Activated naive CD8-positive, alpha-beta T cell treated with anti-CD3 and anti-CD28 coated beads, Interleukin-2, amount 50 U/mL, for 24 hours (primary cell): ENCODE results near the gene MEGF9.
A peak's percentile ranks its signal among the peaks of the same experiment; 100 is the strongest.
"Not testable (repeated sequence)": the region's sequence is repeated elsewhere in the genome, so short reads cannot be mapped to it uniquely, and the experiment has no call there.

Experiments used
- ATAC-seq: fragments of 150-1000 bp; cut with Tn5 transposase; one replicate; pipeline ENCODE4 v1.10.0; 2021
- DNase-seq: peaks from one replicate; pipeline ENCODE4 v3.0.0; 2021
- H3K27ac Mint-ChIP-seq: one replicate; pipeline ENCODE4 v1.8.0; 2021; ENCODE audit warnings: mild to moderate bottlenecking, mixed read lengths
- H3K27me3 Mint-ChIP-seq: one replicate; pipeline ENCODE4 v1.8.0; 2021; ENCODE audit warnings: mixed read lengths
- H3K36me3 Mint-ChIP-seq: one replicate; pipeline ENCODE4 v1.8.0; 2021; ENCODE audit warnings: low read depth, mixed read lengths
- H3K4me1 Mint-ChIP-seq: one replicate; pipeline ENCODE4 v1.8.0; 2021; ENCODE audit warnings: mixed read lengths
- H3K4me3 Mint-ChIP-seq: one replicate; pipeline ENCODE4 v1.8.0; 2021; ENCODE audit warnings: mild to moderate bottlenecking, moderate library complexity, mixed read lengths
- H3K9me3 Mint-ChIP-seq: one replicate; pipeline ENCODE4 v1.8.0; 2021; ENCODE audit warnings: mixed read lengths

MEGF9 gene

DNA sequence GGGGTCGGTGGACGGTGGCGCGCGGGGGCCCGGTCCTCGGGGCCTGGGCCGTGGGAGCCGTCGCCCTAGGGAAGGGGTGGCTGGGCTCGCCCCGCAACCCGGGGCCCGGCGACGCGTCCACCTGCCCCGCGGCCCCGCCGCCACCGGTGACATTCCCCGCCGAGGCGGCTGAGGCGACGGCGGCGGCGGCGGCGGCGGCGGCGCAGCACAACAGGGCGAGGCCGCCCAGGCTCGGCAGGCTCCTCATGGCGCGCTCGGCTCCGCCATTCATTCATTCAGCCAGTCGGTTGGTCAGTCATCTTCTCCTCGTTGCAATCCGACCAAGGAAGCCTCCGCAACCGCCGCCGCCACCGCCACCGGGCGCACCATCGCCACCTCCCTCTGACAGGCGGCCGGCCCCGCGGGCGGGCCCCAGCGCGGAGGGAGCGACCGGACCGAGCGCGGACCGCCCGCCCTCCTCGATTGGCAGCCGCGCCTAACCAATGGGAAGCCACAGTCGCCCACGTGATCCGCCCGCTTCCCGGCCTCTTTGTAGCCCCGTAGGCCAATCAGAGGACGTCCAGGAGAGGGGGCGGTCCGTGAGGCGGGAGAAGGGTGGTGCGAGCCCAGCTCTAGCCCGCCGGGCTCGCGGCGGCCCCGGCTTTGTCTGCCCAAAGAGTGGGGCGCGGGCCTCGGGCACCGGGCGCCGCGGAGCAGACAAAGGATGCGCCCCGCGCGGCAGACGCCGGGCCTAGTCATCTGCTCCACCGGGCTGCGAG, at the start of gene MEGF9:
Gene MEGF9, minus strand, starts transcription at position 383 of the 758 bp plus-strand sequence. Its CDS starts 112 bp downstream, at position 271.
- ATAC-seq: peak; percentile 98
- Mint-ChIP-seq H3K36me3 (no peaks in the 10 kb centered on the region), H3K27me3 (no peaks in the 10 kb centered on the region), H3K9me3 (no peaks in the 10 kb centered on the region), H3K27ac (peak within 1 kb of the TSS; percentile 72), H3K4me3 (peak within 1 kb of the TSS; percentile 82), H3K4me1 (peaks cover 42% of the 10 kb centered on the region)
- DNase-seq: peak; percentile 97

DNA sequence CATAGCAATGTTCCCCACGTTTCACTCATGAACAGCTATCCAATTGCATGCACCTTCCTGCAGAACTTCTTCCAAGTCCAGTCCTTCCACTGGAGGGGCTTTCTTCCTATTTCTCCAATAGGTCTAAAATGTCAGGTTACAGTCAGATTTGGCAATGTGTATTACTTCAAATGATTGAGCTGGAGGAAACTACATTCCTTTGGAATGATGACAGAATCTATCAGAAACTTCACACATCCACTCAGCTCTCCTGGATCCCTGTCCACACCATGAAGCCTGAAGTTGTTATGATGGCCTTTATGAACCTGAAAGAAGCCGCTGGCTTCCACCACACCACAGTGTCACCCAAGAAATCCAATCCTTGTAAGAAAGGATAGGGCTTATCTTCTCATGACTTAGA, 46.7 kb upstream of the MEGF9 start:
- H3K4me3 Mint-ChIP-seq: no peak overlapping the region
- H3K27me3 Mint-ChIP-seq: no peaks in the 10 kb centered on the region
- H3K9me3 Mint-ChIP-seq: no peaks in the 10 kb centered on the region
- peaks cover 25% of the 10 kb centered on the region for H3K4me1 Mint-ChIP-seq
- peaks cover 30% of the 10 kb centered on the region for H3K36me3 Mint-ChIP-seq
- ATAC-seq (no peak), DNase-seq (no peak)
- no peak overlapping the region for H3K27ac Mint-ChIP-seq

- H3K27ac Mint-ChIP-seq: no peak overlapping the region
- H3K9me3 Mint-ChIP-seq: no peaks in the 10 kb centered on the region
- H3K4me3 Mint-ChIP-seq: no peak overlapping the region
- DNase-seq: no peak
- H3K36me3 Mint-ChIP-seq: peaks cover 25% of the 10 kb centered on the region
- no peak for ATAC-seq
- H3K27me3 Mint-ChIP-seq: no peaks in the 10 kb centered on the region
- peaks cover 25% of the 10 kb centered on the region for H3K4me1 Mint-ChIP-seq
Measured at GRCh38 chr9:120759755-120760400, 45.6 kb upstream of the MEGF9 start.

DNA sequence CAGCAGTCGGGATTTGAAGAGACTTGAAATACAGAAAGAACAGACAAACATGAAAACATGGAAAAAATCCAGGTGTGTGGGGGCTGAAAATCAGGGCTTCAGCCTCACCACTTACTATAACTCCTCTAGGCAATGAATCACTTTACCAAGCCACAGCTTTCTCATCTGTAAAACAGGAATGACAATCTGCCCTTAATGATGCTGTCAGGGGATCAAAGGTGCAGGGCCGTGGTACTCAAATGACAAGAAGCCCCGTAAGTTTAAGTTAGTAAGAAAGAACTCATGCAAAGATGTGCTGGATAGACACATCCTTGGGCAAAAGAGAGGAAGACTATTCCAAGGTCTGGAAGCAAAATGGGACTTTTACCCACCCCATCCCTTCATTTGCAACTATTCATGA, 44.3 kb upstream of the MEGF9 start:
- DNase-seq: no peak
- peak; percentile 52 for ATAC-seq
- H3K4me3 Mint-ChIP-seq: no peak overlapping the region
- H3K27ac Mint-ChIP-seq: peak overlapping the region; percentile 6
- no peaks in the 10 kb centered on the region for H3K9me3 Mint-ChIP-seq
- H3K27me3 Mint-ChIP-seq: no peaks in the 10 kb centered on the region
- H3K4me1 Mint-ChIP-seq: peaks cover 25% of the 10 kb centered on the region
- peaks cover 19% of the 10 kb centered on the region for H3K36me3 Mint-ChIP-seq

GRCh38 chr9:120757026-120757913, 43.0 kb upstream of the MEGF9 start:
- ATAC-seq (peak; percentile 33), DNase-seq (no peak)
- Mint-ChIP-seq H3K27me3 (no peaks in the 10 kb centered on the region), H3K4me3 (no peak overlapping the region), H3K27ac (peak overlapping the region; percentile 35), H3K9me3 (no peaks in the 10 kb centered on the region), H3K4me1 (peaks cover 25% of the 10 kb centered on the region), H3K36me3 (peaks cover 13% of the 10 kb centered on the region)

- Mint-ChIP-seq H3K27ac (peak overlapping the region; percentile 35), H3K4me3 (no peak overlapping the region), H3K4me1 (peaks cover 25% of the 10 kb centered on the region), H3K36me3 (peaks cover 10% of the 10 kb centered on the region), H3K27me3 (no peaks in the 10 kb centered on the region), H3K9me3 (no peaks in the 10 kb centered on the region)
- no peak for DNase-seq
- no peak for ATAC-seq
Measured at GRCh38 chr9:120756531-120756930, 42.3 kb upstream of the MEGF9 start.

- ATAC-seq (peak; percentile 63), DNase-seq (peak; percentile 71)
- peaks cover 8% of the 10 kb centered on the region for H3K36me3 Mint-ChIP-seq
- peaks cover 25% of the 10 kb centered on the region for H3K4me1 Mint-ChIP-seq
- no peaks in the 10 kb centered on the region for H3K27me3 Mint-ChIP-seq
- no peak overlapping the region for H3K4me3 Mint-ChIP-seq
- H3K9me3 Mint-ChIP-seq: no peaks in the 10 kb centered on the region
- H3K27ac Mint-ChIP-seq: peak overlapping the region; percentile 2
Measured at GRCh38 chr9:120755810-120756434, 41.7 kb upstream of the MEGF9 start.

DNA sequence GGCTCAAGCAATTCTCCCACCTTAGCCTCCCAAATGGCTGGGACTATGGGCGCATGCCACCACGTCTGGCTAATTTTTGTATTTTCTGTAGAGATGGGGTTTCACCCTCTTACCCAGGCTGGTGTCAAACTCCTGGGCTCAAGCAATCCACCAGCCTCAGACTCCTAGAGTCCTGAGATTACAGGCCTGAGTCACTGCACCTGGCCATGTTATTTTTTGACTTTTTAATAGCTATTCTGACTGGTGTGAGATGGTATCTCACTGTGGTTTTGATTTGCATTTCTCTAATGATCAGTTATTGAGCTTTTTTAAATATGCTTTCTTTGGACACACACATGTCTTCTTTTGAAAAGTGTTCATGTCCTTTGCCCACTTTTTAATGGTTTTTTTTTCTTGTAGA, 40.8 kb upstream of the MEGF9 start:
- Mint-ChIP-seq H3K27ac (no peak overlapping the region), H3K4me3 (no peak overlapping the region), H3K36me3 (peaks cover 5% of the 10 kb centered on the region), H3K9me3 (no peaks in the 10 kb centered on the region), H3K27me3 (no peaks in the 10 kb centered on the region), H3K4me1 (peaks cover 25% of the 10 kb centered on the region)
- DNase-seq (no peak), ATAC-seq (no peak)

- Mint-ChIP-seq H3K4me3 (no peak overlapping the region), H3K27me3 (no peaks in the 10 kb centered on the region), H3K27ac (no peak overlapping the region), H3K4me1 (no peaks in the 10 kb centered on the region), H3K9me3 (no peaks in the 10 kb centered on the region), H3K36me3 (no peaks in the 10 kb centered on the region)
- DNase-seq (no peak), ATAC-seq (no peak)
Measured at GRCh38 chr9:120750421-120750820, 36.2 kb upstream of the MEGF9 start.

GRCh38 chr9:120746366-120746765, 32.1 kb upstream of the MEGF9 start:
- H3K4me3 Mint-ChIP-seq: not testable (repeated sequence)

DNA sequence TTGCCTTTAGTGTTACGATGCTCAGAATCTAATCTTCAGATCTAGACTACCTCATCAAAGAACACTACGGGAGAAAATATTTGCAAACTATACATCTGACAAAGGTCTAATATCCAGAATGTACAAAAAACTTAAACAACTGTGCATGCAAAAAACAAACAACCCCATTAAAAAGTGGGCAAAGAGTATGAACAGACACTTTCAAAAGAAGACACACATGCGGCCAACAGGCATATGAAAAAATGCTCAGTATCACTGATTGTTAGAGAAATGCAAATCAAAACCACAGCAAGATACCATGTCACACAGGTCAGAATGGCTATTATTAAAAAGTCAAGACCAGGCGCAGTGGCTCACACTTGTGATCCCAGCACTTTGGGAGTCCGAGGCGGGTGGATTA, 31.0 kb upstream of the MEGF9 start:
- H3K27me3 Mint-ChIP-seq: no peaks in the 10 kb centered on the region
- no peaks in the 10 kb centered on the region for H3K36me3 Mint-ChIP-seq
- ATAC-seq (no peak), DNase-seq (no peak)
- H3K4me1 Mint-ChIP-seq: no peaks in the 10 kb centered on the region
- H3K4me3 Mint-ChIP-seq: no peak overlapping the region
- H3K27ac Mint-ChIP-seq: no peak overlapping the region
- H3K9me3 Mint-ChIP-seq: no peaks in the 10 kb centered on the region

More at GRCh38 chr9:120746366-120746765, 32.1 kb upstream of the MEGF9 start:
- not testable (repeated sequence) for H3K36me3 Mint-ChIP-seq, ATAC-seq, H3K4me1 Mint-ChIP-seq, DNase-seq, H3K27ac Mint-ChIP-seq, H3K27me3 Mint-ChIP-seq, H3K9me3 Mint-ChIP-seq

DNA sequence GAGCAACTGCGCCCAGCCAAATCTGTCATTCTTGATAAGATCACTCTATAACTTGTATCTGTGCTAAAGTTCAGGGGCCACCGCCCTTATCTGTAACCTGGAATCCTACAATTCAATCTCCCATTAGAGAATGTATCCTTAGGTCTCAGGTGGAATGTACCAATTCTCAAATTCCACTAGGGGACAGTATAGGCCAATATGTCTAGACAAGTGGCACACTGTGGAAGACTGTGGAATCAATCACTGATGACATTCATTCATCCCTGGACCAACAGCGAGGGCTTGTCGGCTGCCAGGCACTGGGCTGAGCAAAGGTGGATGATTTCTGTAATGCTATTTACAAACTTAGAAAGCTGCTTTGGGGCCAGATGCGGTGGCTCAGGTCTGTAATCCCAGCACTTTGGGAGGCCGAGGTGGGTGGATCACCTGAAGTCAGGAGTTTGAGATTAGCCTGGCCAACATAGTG, 28.7 kb upstream of the MEGF9 start:
- no peaks in the 10 kb centered on the region for H3K36me3 Mint-ChIP-seq
- H3K4me1 Mint-ChIP-seq: no peaks in the 10 kb centered on the region
- DNase-seq (no peak), ATAC-seq (peak; percentile 79)
- no peak overlapping the region for H3K27ac Mint-ChIP-seq
- H3K4me3 Mint-ChIP-seq: no peak overlapping the region
- H3K9me3 Mint-ChIP-seq: no peaks in the 10 kb centered on the region
- H3K27me3 Mint-ChIP-seq: no peaks in the 10 kb centered on the region

DNA sequence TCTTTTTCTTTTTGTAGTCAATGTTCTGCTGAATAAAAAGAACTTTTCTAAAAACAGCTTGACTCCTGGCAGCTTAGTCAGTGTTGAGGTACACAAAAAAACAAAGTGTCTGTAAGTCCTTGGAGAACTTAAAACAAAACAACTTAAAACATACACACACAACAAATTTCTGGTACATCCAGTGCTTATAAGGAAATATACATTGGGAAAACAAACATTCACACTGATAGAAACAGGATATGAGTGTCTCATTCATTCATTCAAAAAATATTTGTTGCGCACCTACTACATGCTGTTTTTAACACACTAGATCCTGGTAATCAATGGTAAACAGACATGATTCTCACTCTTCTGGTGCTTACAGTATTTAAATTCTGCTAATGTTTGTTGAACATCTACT, 27.4 kb upstream of the MEGF9 start:
- ATAC-seq (no peak), DNase-seq (no peak)
- Mint-ChIP-seq H3K27ac (no peak overlapping the region), H3K9me3 (no peaks in the 10 kb centered on the region), H3K27me3 (no peaks in the 10 kb centered on the region), H3K4me1 (no peaks in the 10 kb centered on the region), H3K36me3 (no peaks in the 10 kb centered on the region), H3K4me3 (no peak overlapping the region)

DNA sequence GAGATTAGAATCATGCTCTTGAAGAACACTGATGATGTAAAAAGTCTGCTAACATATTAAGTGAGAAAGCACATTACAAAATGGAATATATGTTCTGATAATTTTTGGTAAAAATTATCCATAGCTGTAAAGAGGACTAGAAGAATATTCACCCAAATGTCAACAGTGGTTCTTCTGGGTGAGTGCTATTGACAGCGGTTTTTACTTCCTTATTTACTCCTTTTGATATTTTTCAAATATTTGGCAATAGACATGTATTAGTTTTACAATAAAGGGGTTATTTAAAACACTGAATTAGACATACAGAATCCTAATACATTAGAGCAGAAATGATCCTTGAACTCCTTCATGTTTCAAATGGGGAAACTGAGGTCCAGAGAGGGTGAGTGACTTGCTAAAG, 26.9 kb upstream of the MEGF9 start:
- no peak for DNase-seq
- no peak for ATAC-seq
- Mint-ChIP-seq H3K4me1 (no peaks in the 10 kb centered on the region), H3K27ac (no peak overlapping the region), H3K36me3 (no peaks in the 10 kb centered on the region), H3K4me3 (no peak overlapping the region), H3K9me3 (no peaks in the 10 kb centered on the region), H3K27me3 (no peaks in the 10 kb centered on the region)
